Coronary artery (tissue), 2 donors: Measurements from ENCODE around the gene ZNF253.
"Not testable (repeated sequence)": the region's sequence is repeated elsewhere in the genome, so short reads cannot be mapped to it uniquely, and the experiment has no call there.

ENCODE experiments used
- DNase-seq: peaks from one replicate; pipeline ENCODE4 v3.0.0-alpha.2; 2017; ENCODE audit warnings: low spot score
- H3K27ac ChIP-seq, 2 donors: fragments of 200-600 bp; sonication (generic); one replicate each; pipeline ENCODE4 v1.5.1; 2016 to 2019
- H3K4me3 ChIP-seq: fragments of 200-600 bp; sonication (generic); 2 replicates; pipeline ENCODE4 v1.5.1; 2016; ENCODE audit warnings: mild to moderate bottlenecking, moderate library complexity
- TF ChIP-seq, protein P1 (sequence below): fragments of 200-600 bp; sonication (generic); IDR thresholded peaks from one replicate; pipeline ENCODE4 v1.5.1; 2019; ENCODE audit warnings: antibody characterized with exemption

Gene ZNF253

DNA sequence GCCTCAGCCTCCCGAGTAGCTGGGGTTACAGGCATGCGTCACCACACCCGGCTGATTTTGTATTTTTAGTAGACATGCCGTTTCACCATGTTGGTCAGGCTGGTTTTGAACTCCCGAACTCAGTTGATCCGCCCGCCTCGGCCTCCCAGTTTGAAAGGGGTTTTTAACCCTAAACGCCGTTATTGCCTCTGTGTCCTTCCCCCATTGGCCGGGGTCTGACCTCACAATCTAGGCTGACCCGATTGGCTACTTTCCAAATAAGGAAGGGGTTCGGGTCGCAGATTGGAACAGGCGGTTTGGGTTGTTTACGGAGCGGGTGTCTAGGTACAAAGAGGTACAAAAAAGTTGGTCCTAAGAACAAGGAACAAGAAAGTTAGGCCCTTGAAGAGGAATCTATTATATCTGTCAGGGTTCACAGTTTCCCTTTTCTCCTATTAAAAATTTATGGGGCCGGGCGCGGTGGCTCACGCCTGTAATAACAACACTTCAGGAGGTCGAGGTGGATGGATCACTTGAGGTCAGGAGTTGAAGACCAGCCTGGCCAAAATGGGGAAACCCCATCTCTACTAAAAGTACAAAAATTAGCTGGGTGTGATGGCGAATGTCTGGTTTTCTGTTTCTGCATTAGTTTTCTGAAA lies 1.0 kb downstream of the ZNF253 start:
- Histone ChIP-seq H3K4me3 (peak overlapping the region; percentile 70), H3K27ac (peak overlapping the region; percentile 91 to 94)
- DNase-seq = no peak
- TF ChIP-seq, protein P1, sequence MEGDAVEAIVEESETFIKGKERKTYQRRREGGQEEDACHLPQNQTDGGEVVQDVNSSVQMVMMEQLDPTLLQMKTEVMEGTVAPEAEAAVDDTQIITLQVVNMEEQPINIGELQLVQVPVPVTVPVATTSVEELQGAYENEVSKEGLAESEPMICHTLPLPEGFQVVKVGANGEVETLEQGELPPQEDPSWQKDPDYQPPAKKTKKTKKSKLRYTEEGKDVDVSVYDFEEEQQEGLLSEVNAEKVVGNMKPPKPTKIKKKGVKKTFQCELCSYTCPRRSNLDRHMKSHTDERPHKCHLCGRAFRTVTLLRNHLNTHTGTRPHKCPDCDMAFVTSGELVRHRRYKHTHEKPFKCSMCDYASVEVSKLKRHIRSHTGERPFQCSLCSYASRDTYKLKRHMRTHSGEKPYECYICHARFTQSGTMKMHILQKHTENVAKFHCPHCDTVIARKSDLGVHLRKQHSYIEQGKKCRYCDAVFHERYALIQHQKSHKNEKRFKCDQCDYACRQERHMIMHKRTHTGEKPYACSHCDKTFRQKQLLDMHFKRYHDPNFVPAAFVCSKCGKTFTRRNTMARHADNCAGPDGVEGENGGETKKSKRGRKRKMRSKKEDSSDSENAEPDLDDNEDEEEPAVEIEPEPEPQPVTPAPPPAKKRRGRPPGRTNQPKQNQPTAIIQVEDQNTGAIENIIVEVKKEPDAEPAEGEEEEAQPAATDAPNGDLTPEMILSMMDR = no peak

DNA sequence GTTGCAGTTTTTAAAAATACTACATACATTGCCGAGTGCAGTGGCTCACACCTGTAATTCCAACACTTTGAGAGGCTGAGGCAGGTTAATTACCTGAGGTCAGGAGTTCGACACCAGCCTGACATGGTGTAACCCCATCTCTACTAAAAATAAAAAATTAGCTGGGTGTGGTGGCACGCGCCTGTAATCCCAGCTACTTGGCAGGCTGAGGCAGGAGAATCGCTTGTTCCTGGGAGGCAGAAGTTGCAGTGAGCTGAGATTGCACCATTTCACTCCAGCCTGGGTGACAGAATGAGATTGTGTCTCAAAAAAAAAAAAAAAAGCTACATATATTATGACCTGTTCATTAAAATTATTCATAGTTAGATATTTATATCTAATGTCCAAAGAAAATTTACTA lies 4.4 kb downstream of the ZNF253 start:
- not testable (repeated sequence) for H3K27ac ChIP-seq, H3K4me3 ChIP-seq, DNase-seq

DNA sequence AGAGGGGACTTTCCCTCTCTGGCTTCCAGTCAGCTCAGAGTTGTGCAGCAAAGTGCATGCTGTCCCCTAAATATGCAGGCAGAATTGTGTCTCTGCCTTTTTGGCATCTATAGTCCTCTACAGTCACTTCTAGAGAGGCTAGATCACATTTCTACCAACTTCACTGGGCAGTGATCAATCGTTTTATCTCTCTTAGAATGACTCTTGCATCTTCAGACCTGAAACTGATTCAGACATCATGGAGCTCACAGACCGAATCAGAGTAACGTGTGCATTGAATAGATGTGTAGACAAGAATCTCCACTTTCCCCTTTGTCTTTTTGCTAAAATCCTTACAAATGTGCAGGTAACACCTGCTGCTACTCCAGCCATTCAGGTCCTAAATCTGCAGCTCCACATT lies 6.2 kb downstream of the ZNF253 start:
- H3K4me3 ChIP-seq = no peak overlapping the region

DNA sequence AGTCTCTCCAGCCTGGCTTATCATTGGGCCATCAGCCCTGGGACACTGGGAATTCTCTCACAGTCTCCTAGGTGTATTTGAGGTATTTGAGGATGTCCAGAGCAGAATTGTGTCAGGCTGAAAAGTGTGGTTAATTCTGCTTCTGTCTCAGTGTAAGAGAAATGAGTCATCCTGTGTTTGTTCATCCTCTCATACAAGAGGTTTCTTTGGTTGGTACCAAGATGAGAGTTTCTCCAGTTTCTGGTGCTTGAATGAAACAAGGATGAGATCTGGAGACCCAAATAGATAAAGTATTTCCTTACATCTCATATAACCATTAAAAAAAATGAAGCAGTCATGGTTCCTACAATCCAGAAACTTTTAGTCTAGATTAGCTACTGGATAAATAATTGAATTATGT lies 7.7 kb downstream of the ZNF253 start:
- Histone ChIP-seq H3K27ac (no peak overlapping the region), H3K4me3 (no peak overlapping the region)
- no peak for DNase-seq
- TF ChIP-seq, protein P1 = no peak

More for the DNA sequence above, 6.2 kb downstream of the ZNF253 start:
- no peak for DNase-seq
- TF ChIP-seq, protein P1 = no peak
- no peak overlapping the region for H3K27ac ChIP-seq

DNA sequence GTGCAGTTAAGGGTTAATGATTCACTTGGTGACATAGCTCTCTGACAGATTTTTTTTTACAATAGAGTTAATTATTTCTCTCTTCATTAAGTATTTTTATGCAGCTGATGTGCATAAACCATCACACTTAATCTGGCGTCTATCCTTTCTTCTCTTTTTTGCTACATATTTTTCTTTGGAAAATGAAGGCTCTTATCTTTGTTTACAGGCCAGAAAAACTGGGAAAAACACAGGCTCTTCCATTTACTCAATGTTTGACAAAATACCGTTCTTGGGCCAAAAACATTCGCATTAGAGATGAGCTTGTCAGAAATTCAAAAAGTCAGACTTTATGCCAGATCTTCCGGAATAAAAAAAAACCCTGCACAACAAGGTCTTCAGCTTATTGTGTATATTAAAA lies 12.0 kb downstream of the ZNF253 start:
- H3K4me3 ChIP-seq = no peak overlapping the region
- no peak for DNase-seq
- no peak overlapping the region for H3K27ac ChIP-seq
- TF ChIP-seq, protein P1 = no peak

DNA sequence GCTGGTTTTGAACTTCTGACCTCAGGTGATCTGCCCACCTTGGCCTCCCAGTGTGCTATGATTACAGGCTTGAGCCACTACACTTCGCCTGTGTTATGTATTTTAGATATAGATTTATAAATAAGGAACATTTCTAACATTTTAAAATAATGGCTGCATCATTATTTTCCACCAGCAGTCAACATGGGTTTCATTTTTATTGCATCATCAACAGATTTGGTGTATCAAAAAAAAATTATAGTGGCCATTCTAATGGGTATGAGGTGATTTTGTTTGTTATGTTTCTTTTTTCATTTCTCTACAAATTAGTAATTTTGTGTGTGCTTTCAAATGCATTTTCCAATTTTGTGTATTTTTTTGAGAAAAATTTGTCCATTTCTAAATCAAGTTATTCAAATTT lies 18.9 kb downstream of the ZNF253 start:
- H3K4me3 ChIP-seq = no peak overlapping the region
- no peak for DNase-seq
- TF ChIP-seq, protein P1 = no peak
- H3K27ac ChIP-seq = no peak overlapping the region

DNA sequence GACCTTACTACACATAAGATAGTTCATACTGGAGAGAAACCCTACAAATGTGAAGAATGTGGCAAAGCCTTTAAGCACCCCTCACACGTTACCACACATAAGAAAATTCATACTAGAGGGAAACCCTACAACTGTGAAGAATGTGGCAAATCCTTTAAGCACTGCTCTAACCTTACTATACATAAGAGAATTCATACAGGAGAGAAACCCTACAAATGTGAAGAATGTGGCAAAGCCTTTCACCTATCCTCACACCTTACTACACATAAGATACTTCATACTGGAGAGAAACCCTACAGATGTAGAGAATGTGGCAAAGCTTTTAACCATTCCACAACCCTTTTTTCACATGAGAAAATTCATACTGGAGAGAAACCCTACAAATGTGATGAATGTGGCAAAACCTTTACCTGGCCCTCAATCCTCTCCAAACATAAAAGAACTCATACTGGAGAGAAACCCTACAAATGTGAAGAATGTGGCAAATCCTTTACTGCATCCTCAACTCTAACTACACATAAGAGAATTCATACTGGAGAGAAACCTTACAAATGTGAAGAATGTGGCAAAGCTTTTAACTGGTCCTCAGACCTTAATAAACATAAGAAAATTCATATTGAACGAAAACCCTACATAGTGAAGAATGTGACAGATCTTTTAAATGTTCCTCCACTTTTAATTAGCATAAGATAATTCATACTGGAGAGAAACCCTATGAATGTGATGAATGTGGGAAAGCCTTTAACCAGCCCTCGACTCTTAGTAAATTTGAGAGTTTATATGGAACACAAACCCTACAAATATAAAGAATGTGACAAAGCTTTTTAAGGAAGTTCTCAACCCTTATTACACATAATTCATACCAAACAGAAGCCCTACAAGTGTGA lies 26.6 kb downstream of the ZNF253 start:
- not testable (repeated sequence) for H3K4me3 ChIP-seq, H3K27ac ChIP-seq, DNase-seq
